Right hindlimb (tissue), 1 donor: ENCODE results near the gene EMP1.

ENCODE experiments used
- DNase-seq: peaks from one replicate; pipeline ENCODE4 v3.0.0-alpha.2; 2018

EMP1 gene

DNA sequence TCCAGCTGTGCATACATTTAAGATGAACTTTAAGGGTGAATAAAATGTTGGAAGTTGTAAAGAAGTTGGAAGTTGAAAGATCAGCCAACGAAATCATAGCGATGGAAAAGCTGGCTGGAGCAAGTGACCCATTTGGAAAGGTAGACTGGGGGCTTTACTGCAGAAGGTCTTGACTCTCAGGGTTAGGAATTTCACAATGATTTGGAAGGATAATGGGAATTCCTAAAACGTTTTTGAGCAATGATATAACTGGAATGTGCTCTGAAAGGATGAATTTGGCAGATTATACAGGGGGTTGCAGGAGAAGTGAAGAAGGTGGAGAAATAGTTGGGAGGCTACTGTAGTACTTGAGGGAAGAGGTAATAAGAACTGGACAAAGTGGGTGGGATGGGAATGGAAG lies 27.4 kb downstream of the EMP1 start:
- no peak for DNase-seq

DNA sequence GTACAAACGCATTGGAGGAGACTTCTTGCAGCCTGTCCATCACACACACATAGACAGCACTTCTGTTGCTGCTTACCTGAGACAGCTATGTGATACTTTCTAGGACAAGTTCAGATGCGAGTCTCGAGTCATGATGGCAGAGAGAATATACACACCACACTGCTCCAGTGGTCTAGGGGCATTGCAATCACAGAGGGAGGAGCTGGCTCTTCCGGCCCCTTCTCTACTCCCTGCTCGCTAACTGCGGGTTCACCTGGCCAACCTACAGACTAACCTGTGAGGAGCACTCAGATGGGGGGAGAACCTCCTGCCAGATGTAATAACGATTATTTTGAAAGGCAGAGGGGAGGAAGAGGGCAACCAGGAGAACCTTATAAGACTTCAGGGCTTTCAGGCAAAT lies 30.7 kb downstream of the EMP1 start:
- DNase-seq: no peak

DNA sequence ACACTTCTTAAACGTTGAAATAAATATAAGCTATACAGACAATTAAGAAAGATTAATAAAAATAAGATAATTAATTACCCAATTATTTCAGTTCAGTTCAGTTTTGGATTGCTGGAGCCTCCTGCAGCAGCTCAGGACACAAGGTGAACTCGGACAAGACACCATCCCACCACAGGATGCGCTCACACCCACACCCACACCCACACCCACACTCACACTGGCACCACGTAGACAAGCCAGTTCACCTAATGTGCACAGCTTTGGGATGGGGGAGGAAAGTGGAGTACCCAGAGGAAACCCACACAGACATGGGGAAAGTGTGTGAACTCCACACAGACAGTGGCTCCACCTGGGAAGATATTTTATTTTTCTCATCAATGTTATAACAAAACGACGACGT lies 32.1 kb downstream of the EMP1 start:
- no peak for DNase-seq

DNA sequence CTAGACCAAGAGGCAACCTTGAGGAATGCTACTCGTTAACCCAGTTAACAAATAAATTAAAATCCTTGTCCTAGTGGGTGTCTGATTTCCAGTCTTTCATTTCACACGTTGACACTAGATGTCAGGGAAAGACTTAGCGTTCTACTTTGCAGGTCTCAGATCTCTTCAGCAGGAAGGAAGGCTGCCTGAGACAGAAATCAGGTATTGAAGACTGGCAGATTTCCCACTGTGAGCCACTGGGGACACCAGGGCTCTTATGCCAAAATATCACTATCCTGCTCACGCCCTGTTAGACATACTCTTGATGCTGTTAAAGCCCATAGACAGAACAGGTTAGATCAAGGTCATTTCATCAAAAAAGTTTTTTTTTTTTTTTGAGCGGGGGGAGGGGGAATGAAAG lies 33.0 kb downstream of the EMP1 start:
- DNase-seq: no peak

DNA sequence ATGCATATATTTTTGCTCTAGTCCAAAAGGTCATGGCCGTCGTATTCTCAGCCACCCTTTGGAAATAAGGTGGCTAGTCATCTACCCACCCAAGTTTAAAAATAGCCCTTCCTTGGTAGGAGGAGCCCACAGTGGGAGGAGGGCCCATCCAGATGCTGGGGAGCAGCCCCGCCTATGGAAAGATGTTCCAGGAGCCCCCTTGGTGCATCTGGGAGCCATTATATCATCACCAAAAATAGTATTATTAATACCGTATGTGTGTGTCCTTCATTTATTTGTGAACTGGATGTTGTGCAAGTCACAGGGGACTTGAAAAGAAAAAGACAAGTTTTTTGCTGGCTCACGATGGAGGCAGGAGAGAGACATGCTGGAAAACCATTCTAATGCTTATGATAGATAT lies 34.0 kb downstream of the EMP1 start:
- DNase-seq: peak; percentile 59

DNA sequence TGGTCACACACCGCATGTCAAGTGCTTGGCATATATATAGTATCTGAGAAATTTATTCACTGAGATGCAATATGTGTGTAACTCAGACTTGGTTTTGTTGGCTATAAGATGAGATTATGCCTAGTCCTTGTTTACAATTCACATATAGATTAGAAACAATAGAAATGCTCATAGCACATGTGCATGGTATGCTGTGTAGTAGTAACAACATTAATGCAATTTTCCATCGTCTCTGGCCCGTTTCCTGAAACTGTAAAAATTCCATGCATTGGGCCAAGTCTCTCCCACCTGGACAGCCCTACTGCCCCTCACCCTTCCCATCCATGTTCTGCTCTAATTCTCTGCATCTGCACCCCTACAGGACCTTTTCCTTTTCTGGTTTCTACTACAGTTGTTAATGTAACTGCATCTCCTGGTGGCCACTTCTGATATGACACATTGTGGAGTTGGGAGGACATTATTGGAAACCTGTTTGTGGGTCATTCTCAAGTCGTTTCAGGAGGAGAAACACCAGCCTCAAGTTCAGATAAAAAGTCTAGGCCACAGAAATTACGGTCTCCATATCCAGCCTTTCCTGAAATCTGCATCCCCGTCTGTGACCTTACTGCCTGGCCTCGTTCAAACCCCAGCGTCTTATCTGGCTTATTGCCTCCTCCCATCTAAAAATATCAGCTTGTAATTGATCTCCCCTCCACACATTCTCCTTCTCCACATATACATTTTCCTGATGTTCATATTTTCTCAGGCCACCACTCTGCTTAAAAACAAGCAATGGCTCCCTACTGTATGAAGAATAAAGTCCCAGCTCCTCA lies 37.5 kb downstream of the EMP1 start:
- DNase-seq: peak; percentile 59

DNA sequence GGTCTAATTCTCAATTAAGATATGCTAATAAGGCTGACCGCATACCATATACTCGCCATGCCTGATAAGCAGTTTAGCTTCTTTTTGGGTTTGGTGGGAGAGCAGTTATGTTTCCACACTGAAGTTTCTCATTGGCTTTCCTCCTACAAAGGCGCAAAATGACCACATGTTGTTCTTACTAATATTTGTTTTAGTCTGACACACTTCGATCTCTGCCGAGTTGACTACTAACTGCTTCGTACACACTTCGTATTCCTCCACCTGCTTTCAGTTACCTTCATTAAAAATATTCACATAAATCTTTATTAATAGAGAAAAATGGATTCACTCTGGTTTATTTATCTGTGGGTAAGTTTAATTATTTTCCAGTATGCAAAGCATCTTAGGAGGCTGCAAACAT lies 41.7 kb downstream of the EMP1 start:
- DNase-seq: no peak

DNA sequence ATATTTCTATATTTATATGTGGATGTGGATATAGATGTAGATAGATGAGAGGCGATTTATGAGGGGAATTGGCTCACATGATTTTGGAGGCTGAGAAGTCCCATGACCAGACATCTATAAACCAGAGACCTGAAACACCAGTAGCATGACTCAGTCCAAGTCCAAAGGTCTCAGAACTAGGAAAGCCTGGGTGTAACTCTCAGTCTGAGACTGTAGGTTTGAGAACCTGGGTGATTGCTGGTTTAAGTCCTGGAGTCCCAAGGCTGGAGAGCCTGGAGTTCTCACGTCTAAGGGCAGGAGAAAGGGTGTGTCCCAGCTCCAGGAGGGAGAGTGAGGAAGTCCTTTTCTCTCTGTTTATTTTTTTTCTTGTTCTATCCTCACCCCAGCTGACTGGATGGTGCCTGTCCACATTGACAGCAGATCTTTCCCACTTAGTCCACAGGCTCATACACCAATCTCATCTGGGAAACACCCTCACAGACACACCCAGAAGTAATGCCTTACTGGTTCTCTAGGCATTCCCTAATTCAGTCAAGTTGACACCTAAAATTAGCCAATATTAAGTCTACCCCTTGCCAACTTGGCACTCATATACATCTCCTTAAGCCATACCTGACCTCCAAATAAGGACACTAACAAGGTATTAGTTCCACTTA lies 45.4 kb downstream of the EMP1 start:
- DNase-seq: no peak

DNA sequence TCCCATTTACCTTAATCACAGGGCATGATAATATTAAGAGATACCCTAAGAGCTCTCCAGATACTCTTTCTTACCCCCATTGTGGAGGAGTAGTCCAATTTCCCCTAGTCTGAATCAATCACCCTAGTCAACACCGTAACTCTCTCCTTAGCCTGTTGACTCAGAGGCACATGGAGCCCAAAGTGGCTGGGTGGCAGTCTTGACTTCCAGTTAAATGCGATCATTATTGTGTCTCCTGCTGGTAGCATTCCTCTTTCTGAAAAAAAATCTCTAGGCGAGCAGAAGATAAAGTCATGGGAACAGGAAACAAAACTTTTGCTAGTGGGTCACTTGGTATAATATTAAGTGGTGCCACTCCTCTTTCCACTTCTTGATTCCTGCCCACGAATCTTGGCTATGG lies 46.4 kb downstream of the EMP1 start:
- no peak for DNase-seq

DNA sequence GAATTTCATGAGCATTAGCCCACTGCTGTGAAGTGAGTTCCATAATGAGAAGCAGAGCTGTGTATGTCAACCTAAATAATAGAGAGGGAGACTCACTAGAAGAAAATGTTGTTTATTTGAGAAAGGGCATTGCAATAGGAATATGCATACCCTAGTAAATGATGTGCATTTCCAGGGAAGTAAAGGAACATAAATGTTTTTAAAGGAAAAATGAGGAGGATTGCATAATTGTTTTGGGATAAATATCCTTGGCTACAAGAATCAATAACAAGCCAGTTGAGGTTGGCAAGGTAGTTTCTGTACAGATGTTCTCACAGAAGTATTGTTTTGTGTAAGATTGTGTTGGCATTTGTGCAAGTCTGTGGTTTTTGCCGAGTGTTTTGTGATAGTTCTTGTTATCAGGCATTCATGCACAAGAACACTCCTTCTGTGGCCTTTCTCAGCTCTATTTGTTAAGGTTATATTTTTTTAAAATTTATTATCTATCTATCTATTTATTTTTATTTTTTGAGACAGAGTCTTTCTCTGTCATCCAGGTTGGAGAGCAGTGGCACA lies 47.1 kb downstream of the EMP1 start:
- DNase-seq: no peak

DNA sequence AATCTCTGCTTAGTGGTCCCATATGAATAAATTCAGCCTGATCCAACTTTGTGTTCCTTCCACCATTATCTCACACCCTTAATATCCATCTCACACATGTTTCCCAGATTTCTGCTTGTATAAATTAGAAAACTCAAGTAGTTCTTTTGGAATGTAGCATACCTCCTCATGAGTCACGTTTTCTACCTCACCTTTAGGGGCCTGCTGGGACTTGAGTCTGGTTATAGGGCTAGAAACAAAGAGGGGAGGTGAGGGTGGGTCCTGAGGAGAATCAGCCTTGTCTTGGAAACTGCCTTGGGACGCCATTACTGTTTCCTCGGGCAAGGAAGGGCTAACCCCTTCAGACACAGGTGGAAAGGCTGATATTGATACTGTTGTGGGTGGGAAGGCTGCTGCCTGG lies 51.1 kb downstream of the EMP1 start:
- DNase-seq: no peak

DNA sequence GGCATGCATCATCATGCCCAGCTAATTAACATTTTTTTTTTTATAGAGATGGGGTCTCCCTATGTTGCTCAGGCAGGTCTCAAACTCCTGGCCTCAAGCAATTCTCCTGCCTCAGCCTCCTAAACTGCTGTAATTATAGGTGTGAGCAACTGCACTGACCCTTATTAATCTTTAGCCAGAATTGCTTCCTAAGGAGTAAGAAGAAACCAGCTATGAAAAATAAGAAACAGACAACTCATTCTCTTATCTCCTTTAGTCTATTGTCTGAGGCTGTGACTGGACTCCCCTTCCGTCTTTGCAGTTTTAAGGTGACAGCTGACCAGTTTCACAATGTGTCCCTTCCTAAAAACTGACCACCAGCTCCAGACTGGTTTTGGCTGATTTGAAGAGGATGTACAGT lies 52.4 kb downstream of the EMP1 start:
- no peak for DNase-seq

DNA sequence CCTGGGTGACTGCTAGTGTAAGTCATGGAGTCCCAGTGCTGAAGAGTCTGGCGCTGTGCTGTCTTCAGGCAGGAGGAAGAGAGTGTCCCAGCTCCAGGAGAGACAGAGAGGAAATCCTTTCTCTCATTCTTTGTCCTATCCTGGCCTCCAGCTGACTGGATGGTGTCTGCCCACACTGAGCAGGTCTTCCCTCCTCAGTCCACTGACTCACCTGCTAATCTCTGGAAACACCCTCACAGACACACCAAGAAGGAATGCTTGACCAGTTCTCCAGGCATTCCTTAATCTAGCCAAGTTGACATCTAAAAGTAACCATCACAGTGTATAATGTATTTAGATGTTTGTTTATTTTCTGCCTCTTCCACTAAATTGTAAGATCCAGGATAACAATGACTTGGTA lies 53.9 kb downstream of the EMP1 start:
- no peak for DNase-seq

DNA sequence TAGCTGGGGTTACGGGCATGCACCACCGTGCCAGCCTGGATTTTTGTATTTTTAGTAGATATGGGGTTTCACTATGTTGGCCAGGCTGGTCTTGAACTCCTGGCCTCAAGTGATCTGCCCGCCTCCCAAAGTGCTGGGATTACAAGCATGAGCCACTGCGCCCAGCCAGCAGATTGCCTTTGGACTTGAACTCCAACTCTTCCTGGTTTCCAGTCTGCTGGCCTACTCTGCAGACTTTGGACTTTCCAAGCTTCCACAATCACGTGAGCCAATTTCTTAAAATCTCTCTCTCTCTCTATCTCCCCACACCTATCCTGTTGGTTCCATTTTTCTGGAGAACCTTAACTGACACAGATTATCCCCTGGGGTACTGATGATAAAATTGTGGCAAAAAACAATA lies 55.0 kb downstream of the EMP1 start:
- no peak for DNase-seq

DNA sequence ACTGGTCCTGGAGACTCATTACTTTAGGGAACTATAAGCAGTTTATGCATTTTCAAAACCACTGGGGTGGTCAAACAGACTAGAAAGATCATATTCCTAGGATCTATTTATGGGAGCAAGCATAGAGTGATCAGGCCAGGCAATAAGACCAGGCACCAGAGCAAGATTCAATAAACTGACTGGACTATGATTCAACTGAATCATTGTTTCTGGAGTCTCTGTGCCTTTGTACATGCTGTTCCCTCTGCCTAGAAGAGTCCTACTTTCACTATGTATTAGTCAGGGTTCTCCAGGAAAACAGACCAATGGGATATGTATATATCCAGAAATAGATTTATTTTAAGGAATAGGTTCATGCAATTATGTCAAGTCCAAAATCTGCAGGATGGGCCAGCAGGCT lies 55.5 kb downstream of the EMP1 start:
- no peak for DNase-seq

DNA sequence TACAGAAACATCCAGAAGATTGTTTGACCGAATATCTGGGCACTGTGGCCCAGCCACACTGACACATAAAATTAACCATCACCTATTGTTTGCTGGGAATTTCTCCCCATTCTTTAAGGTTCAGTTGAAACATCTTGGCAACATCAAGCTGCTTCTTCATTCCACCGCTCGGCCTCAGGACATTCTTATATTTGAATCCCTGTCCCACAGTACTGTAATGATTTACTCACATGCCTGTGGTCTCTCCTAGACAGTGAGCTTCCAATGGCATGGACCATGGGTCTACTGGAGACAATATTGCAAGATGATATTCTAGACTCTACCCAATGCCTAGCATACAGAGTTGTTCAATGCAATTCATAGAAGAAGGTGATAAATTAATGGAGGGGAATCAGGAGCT lies 56.1 kb downstream of the EMP1 start:
- DNase-seq: no peak

DNA sequence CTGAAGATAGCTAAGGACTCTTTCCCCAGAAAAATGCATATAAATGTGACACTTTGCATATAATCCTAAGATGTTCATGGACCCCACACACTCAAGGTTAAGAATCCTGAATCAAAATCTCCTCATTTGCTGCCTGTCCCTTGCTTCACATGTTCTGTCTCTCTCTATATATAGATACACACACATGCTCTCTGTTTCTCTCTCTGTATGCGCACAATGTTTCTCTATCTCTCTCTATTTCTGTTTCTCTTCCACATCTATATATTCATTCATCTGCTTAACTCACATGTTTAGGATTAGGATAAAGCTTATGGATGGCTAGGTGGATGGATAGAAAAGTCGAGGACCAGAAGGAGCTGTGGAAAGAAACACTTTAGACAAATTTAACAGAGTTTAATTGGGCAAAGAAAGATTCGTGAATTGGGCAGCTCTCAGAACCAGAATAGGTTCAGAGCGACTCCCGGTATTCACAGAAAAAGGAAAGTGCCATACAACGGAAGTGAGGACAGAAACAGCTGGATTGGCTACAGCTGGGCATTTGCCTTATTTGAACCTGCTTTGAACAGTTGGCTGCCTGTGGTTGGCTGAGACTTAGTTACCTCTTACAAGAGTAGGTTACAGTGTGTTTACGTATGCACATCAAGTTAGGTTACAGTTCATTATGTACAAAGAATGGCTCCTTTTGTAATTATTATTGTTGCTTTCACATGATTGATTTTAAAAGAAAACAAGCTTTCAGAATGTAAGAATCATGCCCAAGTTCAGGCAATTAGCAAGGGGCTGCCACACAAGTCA lies 57.6 kb downstream of the EMP1 start:
- DNase-seq: no peak

DNA sequence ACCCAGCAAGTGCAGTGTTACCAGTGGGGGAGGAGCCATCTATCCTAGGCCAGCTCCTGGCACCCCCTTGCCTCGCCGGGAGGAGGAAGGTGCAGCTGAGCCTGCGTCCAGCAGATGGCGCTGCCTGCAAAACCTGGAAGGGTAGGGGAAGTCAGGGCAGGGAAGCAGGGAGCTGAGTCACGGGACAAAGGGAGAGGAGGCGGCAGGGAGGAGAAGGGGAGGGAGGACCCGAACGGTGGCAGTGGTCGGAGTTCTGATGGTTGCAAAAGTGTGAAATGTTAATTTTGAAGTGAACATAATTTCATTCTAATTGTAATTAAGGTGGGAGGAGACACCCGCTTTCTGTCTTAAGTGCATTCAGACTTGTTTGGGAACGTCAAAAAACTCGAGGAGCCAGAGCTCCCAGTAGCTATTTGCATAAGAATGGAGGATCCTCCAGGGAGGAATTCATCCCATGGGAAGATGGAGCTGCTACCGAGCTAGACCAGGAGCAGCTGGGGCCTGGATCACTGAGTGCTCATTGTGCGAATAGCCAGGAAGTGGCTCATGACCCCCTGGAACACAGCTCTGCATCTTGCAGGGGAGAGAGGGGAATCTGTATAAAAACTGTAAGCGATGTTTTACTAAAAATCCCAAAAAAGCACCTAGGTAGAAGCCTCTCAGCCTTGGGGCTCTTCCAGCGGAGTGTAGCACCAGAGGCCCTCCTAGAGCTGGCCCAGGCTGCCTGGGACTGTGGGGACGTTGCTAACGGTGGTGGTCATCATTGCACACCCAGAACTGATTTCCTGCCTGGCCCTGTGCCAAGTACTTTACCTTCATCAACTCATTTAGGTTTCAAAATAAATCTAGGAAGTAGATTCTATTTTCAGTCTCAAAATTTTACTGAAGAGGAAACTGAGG lies 59.5 kb downstream of the EMP1 start:
- DNase-seq: peak; percentile 95

DNA sequence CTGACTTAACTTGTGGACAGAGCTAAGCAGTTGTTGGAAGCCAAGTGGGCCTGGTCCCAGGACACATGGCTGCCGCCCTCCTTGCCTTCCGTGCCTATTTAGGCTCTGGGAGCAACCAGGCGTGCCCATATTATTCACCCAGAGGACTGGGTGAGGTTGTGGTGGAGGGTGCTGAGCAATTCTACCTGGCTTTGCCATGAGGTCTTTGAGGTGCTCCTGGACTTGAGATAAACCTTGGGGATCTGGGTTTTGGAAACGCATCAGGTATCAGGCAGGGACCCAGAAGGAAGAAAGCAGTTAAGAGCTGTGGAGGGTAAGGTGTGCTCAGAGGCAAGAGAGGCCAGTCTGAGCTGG lies 60.1 kb downstream of the EMP1 start:
- no peak for DNase-seq

DNA sequence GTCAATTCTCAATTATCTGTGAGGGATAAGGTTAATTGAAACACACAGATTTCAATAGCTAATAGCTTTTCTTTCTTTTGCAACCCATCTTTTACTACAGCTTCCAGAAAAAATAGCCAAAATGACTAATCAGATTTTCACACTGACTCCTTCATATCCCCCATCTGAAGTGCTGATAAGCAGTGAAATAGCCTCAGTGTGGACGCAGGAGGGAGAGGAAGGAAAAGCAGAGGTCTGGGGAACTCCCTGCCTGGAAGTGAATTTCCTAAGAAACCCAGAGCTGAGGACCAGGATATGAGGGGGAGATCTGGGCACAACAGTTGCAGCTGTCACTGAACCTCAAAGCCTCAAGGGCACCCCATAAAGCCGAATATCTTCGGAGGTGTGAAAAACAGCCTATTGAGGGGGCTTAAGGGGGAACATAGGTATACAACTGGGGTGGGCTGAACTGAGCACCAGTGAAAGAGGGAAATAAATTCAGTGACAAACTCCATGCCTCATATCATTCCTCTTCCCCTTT lies 60.9 kb downstream of the EMP1 start:
- DNase-seq: no peak

DNA sequence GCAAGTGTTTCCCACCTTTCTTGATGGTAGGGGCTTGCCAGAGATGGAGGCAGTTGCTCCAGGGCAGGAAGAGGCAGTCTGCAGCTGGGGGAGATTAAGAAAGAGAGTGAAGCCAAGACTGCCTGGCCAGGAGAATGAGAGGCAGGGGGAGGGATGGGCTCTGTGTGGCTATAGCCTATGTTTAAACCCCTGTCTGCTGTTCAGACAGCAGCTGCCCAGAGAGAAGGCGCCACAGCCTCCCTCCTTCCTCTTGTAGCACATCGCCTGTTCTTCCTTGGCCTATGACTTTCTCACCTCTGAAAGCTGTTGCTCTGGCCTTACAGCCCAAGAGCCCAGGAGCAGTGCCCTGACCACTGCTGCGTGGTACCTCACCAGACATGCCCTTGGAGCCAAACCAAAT lies 61.7 kb downstream of the EMP1 start:
- peak; percentile 84 for DNase-seq

DNA sequence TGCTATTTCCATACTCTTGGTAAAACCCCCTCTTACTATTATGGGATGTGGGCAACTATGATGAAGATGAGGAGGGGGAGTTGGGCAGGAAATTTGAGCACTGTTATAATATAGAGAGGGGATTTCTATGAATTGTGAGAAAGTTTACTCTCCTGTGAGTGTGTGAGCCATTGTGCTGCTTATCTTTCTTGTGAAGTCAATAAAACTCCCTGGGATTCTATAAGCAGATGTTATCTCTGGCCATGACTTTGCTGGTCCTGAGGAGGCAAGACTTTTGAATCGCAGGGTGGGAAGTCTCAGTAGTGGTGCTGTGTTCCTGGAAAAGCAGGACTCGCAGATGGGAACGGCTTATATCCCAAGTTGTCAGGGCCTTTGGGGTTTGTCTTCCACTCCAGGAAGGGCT lies 62.2 kb downstream of the EMP1 start:
- DNase-seq: no peak
